Fibroblast of lung (primary cell): ENCODE data around the gene SLC8A3.

Experiments used
- EZH2 ChIP-seq: IDR thresholded peaks from 2 replicates; pipeline ENCODE4 v1.5.1; 2012; ENCODE audit warnings: low read length, control low read depth, mild to moderate bottlenecking; ENCODE audit errors: missing control alignments
- TF ChIP-seq, protein P1 (sequence below), 2 donors: IDR thresholded peaks in 1 of 2; conservative IDR thresholded peaks in 1 of 2; 1 replicate in 1 of 2; 2 replicates in 1 of 2; pipeline ENCODE4 v1.5.1; 2011 to 2012; ENCODE audit warnings: low read length in 2 of 2, control low read depth in 1 of 2, inconsistent platforms in 1 of 2, low read depth in 1 of 2, mild to moderate bottlenecking in 1 of 2

DNA sequence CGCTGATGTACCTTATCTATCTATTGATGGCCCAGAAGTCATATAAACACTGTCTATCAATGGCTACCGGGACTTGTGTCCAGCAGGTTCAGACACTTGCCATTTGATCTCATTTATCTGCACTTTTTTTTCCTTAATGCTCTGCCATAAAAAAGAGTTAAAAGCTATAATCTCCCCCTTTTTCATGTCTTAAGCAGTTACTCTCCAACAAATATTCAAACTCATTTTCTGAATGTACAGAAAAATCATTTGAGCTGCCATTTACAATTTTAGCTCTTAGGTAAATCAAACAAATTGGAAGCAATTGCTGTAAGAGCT is 101.4 kb downstream of the SLC8A3 start:
- TF ChIP-seq, protein P1, sequence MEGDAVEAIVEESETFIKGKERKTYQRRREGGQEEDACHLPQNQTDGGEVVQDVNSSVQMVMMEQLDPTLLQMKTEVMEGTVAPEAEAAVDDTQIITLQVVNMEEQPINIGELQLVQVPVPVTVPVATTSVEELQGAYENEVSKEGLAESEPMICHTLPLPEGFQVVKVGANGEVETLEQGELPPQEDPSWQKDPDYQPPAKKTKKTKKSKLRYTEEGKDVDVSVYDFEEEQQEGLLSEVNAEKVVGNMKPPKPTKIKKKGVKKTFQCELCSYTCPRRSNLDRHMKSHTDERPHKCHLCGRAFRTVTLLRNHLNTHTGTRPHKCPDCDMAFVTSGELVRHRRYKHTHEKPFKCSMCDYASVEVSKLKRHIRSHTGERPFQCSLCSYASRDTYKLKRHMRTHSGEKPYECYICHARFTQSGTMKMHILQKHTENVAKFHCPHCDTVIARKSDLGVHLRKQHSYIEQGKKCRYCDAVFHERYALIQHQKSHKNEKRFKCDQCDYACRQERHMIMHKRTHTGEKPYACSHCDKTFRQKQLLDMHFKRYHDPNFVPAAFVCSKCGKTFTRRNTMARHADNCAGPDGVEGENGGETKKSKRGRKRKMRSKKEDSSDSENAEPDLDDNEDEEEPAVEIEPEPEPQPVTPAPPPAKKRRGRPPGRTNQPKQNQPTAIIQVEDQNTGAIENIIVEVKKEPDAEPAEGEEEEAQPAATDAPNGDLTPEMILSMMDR (conservative IDR thresholded peaks at IDR 0.05 in 1 of 2, IDR thresholded peaks at IDR 0.05 in 1 of 2; ENCODE audit: low read depth in 1 of 2, low read length in 2 of 2), result no peak
- TF ChIP-seq EZH2, result no peak
